Adrenal gland (tissue), 5 donors: Measurements from ENCODE around the gene NIPSNAP3A.

Experiments
- CTCF ChIP-seq, 6 experiments: fragments of 450-650 bp in 4 of 6; fragments of 200-600 bp in 2 of 6; sonication (generic) in 1 of 6; IDR thresholded peaks; 1 replicate in 5 of 6; 2 replicates in 1 of 6; pipeline versions ENCODE4 v1.5.1 to v1.8.0; 2016 to 2021; ENCODE audit warnings: antibody characterized with exemption in 6 of 6, mild to moderate bottlenecking in 2 of 6, moderate library complexity in 1 of 6
- POLR2A ChIP-seq, 2 donors: fragments of 450-650 bp; IDR thresholded peaks; one replicate each; pipeline ENCODE4 v1.6.1; 2017; ENCODE audit warnings: antibody characterized with exemption in 2 of 2, mild to moderate bottlenecking in 2 of 2, moderate library complexity in 1 of 2
- donor health status: DM: no; HTN: no; CAD: no.

- TF ChIP-seq POLR2A (IDR thresholded peaks at IDR 0.05) (peak in 1 of 2 donors; percentile 14), CTCF (IDR thresholded peaks at IDR 0.05) (no peak)
Observed at GRCh38 chr9:104774831-104775573, 27.5 kb downstream of the NIPSNAP3A start.
